Trophoblast cell (in vitro differentiated cells and primary cell): ENCODE measurements around the gene CENPA.
A peak's percentile ranks its signal among the peaks of the same experiment; 100 is the strongest.
"Not testable (repeated sequence)": the region's sequence is repeated elsewhere in the genome, so short reads cannot be mapped to it uniquely, and the experiment has no call there.

ENCODE experiments used
- DNase-seq, 2 donors: peaks; one replicate each; pipeline ENCODE4 v3.0.0-alpha.2; 2016
- H2AFZ ChIP-seq: 2 replicates; pipeline ENCODE4 v1.6.1; 2013; ENCODE audit warnings: low read length, moderate library complexity, mild to moderate bottlenecking; ENCODE audit not compliant: insufficient read depth, poor library complexity
- H2AK5ac ChIP-seq: 2 replicates; pipeline ENCODE4 v1.6.1; 2013; ENCODE audit warnings: mild to moderate bottlenecking, low read length
- H2BK120ac ChIP-seq: 2 replicates; pipeline ENCODE4 v1.6.1; 2013; ENCODE audit warnings: low read length, mild to moderate bottlenecking, moderate library complexity; ENCODE audit not compliant: insufficient read depth, poor library complexity
- H2BK12ac ChIP-seq: 2 replicates; pipeline ENCODE4 v1.6.1; 2013; ENCODE audit warnings: mild to moderate bottlenecking, low read length, moderate library complexity
- H2BK5ac ChIP-seq: 2 replicates; pipeline ENCODE4 v1.6.1; 2013; ENCODE audit warnings: low read length, low read depth, moderate library complexity, mild to moderate bottlenecking; ENCODE audit not compliant: poor library complexity
- H3K14ac ChIP-seq: 2 replicates; pipeline ENCODE4 v1.6.1; 2013; ENCODE audit warnings: mild to moderate bottlenecking, low read length
- H3K18ac ChIP-seq: 2 replicates; pipeline ENCODE4 v1.6.1; 2013; ENCODE audit warnings: mild to moderate bottlenecking, low read length
- H3K23ac ChIP-seq: 2 replicates; pipeline ENCODE4 v1.6.1; 2013; ENCODE audit warnings: low read length
- H3K27ac ChIP-seq: 2 replicates; pipeline ENCODE4 v1.5.1; 2013; ENCODE audit warnings: low read depth, mild to moderate bottlenecking, inconsistent platforms, low read length, moderate library complexity
- H3K27me3 ChIP-seq: 2 replicates; pipeline ENCODE4 v1.6.1; 2013; ENCODE audit warnings: inconsistent platforms, mild to moderate bottlenecking, low read length, moderate library complexity; ENCODE audit not compliant: insufficient read depth
- H3K36me3 ChIP-seq, 2 experiments: 1 replicate in 1 of 2; 2 replicates in 1 of 2; pipeline ENCODE4 v1.6.1; 2013; ENCODE audit warnings: low read length in 2 of 2, mild to moderate bottlenecking in 2 of 2, moderate library complexity in 1 of 2; ENCODE audit not compliant: insufficient read depth in 2 of 2, control insufficient read depth in 1 of 2
- H3K4ac ChIP-seq: 2 replicates; pipeline ENCODE4 v1.6.1; 2013; ENCODE audit warnings: low read depth, mild to moderate bottlenecking, low read length, moderate library complexity
- H3K4me1 ChIP-seq, 2 experiments: 1 replicate in 1 of 2; 2 replicates in 1 of 2; pipeline ENCODE4 v1.6.1; 2013; ENCODE audit warnings: low read length in 2 of 2, mild to moderate bottlenecking in 2 of 2, moderate library complexity in 1 of 2; ENCODE audit not compliant: insufficient read depth in 2 of 2, control insufficient read depth in 1 of 2
- H3K4me2 ChIP-seq: 2 replicates; pipeline ENCODE4 v1.6.1; 2013; ENCODE audit warnings: inconsistent platforms, mild to moderate bottlenecking, low read length, moderate library complexity
- H3K4me3 ChIP-seq: 2 replicates; pipeline ENCODE4 v1.5.1; 2013; ENCODE audit warnings: mild to moderate bottlenecking, low read depth, low read length, inconsistent platforms
- H3K79me1 ChIP-seq: one replicate; pipeline ENCODE4 v1.6.1; 2013; ENCODE audit warnings: low read length
- H3K79me2 ChIP-seq: 2 replicates; pipeline ENCODE4 v1.6.1; 2013; ENCODE audit warnings: low read length, mild to moderate bottlenecking; ENCODE audit not compliant: control insufficient read depth, insufficient read depth, poor library complexity
- H3K9ac ChIP-seq: 2 replicates; pipeline ENCODE4 v1.6.1; 2013; ENCODE audit warnings: mild to moderate bottlenecking, low read length
- H3K9me3 ChIP-seq: 2 replicates; pipeline ENCODE4 v1.6.1; 2013; ENCODE audit warnings: low read depth, mild to moderate bottlenecking, control low read depth, inconsistent platforms, low read length; ENCODE audit not compliant: insufficient read depth
- H4K12ac ChIP-seq: 2 replicates; pipeline ENCODE4 v1.6.1; 2013; ENCODE audit warnings: low read depth, mild to moderate bottlenecking, low read length, moderate library complexity
- H4K8ac ChIP-seq: 2 replicates; pipeline ENCODE4 v1.6.1; 2013; ENCODE audit warnings: low read depth, mild to moderate bottlenecking, low read length, moderate library complexity
- H4K91ac ChIP-seq: one replicate; pipeline ENCODE4 v1.6.1; 2013; ENCODE audit warnings: low read depth, mild to moderate bottlenecking, low read length, moderate library complexity
- WGBS: extraction: QIAGEN DNeasy Blood & Tissue Kit; methylation state at CpG from one replicate; pipeline ENCODE4 v1.1.7; 2013; ENCODE audit warnings: missing lambda C conversion rate; ENCODE audit not compliant: insufficient read length, insufficient coverage; ENCODE audit errors: extremely low coverage; 5-methylcytosine and 5-hydroxymethylcytosine counted together

The CENPA gene

GRCh38 chr2:26760991-26761390 is 24.9 kb upstream of the CENPA start:
- not testable (repeated sequence) for H3K14ac ChIP-seq, H3K36me3 ChIP-seq, H2AK5ac ChIP-seq, H3K27ac ChIP-seq, H4K12ac ChIP-seq, H3K4me2 ChIP-seq, H3K9ac ChIP-seq, H3K4ac ChIP-seq, H4K8ac ChIP-seq, H2BK5ac ChIP-seq, H2AFZ ChIP-seq, H3K18ac ChIP-seq, H3K4me3 ChIP-seq, H2BK12ac ChIP-seq, H3K27me3 ChIP-seq, H3K23ac ChIP-seq, H3K9me3 ChIP-seq, H2BK120ac ChIP-seq, H4K91ac ChIP-seq
- peak in 1 of 2 donors; percentile 45 for DNase-seq
- WGBS = no CpG with 5 or more reads among the region's 10 CpGs
- H3K4me1 ChIP-seq = peaks cover 17 to 25% of the 10 kb centered on the region in 2 experiments
- peaks cover 14% of the 10 kb centered on the region for H3K79me2 ChIP-seq
- peaks cover 15% of the 10 kb centered on the region for H3K79me1 ChIP-seq

- no peak overlapping the region for H4K91ac ChIP-seq
- H3K4me3 ChIP-seq = no peak overlapping the region
- DNase-seq = no peak
- WGBS = no CpG with 5 or more reads among the region's 10 CpGs
- no peak overlapping the region for H3K18ac ChIP-seq
- no peak overlapping the region for H2BK120ac ChIP-seq
- H3K27me3 ChIP-seq = no peaks in the 10 kb centered on the region
- no peak overlapping the region for H2AK5ac ChIP-seq
- H4K12ac ChIP-seq = no peak overlapping the region
- H3K9me3 ChIP-seq = no peaks in the 10 kb centered on the region
- no peak overlapping the region for H3K23ac ChIP-seq
- H3K4me2 ChIP-seq = no peak overlapping the region
- H3K79me2 ChIP-seq = peaks cover 14% of the 10 kb centered on the region
- H3K36me3 ChIP-seq = peaks cover 0 to 2% of the 10 kb centered on the region in 2 experiments
- H3K14ac ChIP-seq = no peak overlapping the region
- peaks cover 17 to 28% of the 10 kb centered on the region in 2 experiments for H3K4me1 ChIP-seq
- H3K9ac ChIP-seq = no peak overlapping the region
- H4K8ac ChIP-seq = no peak overlapping the region
- no peak overlapping the region for H2BK12ac ChIP-seq
- no peak overlapping the region for H3K27ac ChIP-seq
- H2AFZ ChIP-seq = no peak overlapping the region
- no peak overlapping the region for H2BK5ac ChIP-seq
- H3K79me1 ChIP-seq = peaks cover 15% of the 10 kb centered on the region
- H3K4ac ChIP-seq = no peak overlapping the region
Observed at GRCh38 chr2:26763019-26763418, 22.8 kb upstream of the CENPA start.

GRCh38 chr2:26764078-26764887 is 21.6 kb upstream of the CENPA start, which contains the start of gene SLC35F6:
SLC35F6 (plus strand) TSS chr2:26764284; CDS start chr2:26764350, 66 bp downstream.
- DNase-seq = peak; percentile 80 to 86
- peak within 1 kb of the TSS; percentile 73 for H3K4me2 ChIP-seq
- H3K36me3 ChIP-seq = peaks cover 0 to 2% of the 10 kb centered on the region in 2 experiments
- peaks cover 10% of the 10 kb centered on the region for H3K79me2 ChIP-seq
- peak within 1 kb of the TSS; percentile 21 for H2AK5ac ChIP-seq
- H2AFZ ChIP-seq = peak within 1 kb of the TSS; percentile 80
- H3K9ac ChIP-seq = peak within 1 kb of the TSS; percentile 91
- H3K27me3 ChIP-seq = no peaks in the 10 kb centered on the region
- H3K27ac ChIP-seq = no peak within 1 kb of the TSS
- peak within 1 kb of the TSS; percentile 80 for H4K8ac ChIP-seq
- no peak within 1 kb of the TSS for H2BK12ac ChIP-seq
- H3K23ac ChIP-seq = no peak within 1 kb of the TSS
- H2BK5ac ChIP-seq = peak within 1 kb of the TSS; percentile 65
- H3K9me3 ChIP-seq = no peaks in the 10 kb centered on the region
- peaks cover 16 to 25% of the 10 kb centered on the region in 2 experiments for H3K4me1 ChIP-seq
- peak within 1 kb of the TSS; percentile 69 for H2BK120ac ChIP-seq
- H3K4ac ChIP-seq = peak within 1 kb of the TSS; percentile 67
- H4K12ac ChIP-seq = peak within 1 kb of the TSS; percentile 57
- no CpG with 5 or more reads among the region's 68 CpGs for WGBS
- peaks cover 6% of the 10 kb centered on the region for H3K79me1 ChIP-seq
- peak within 1 kb of the TSS; percentile 85 for H3K14ac ChIP-seq
- H3K4me3 ChIP-seq = peak within 1 kb of the TSS; percentile 89
- peak within 1 kb of the TSS; percentile 76 for H4K91ac ChIP-seq
- peak within 1 kb of the TSS; percentile 71 for H3K18ac ChIP-seq

GRCh38 chr2:26764906-26765305 is 20.9 kb upstream of the CENPA start:
- H3K18ac ChIP-seq = no peak overlapping the region
- peaks cover 10% of the 10 kb centered on the region for H3K79me2 ChIP-seq
- peak overlapping the region; percentile 21 for H2AK5ac ChIP-seq
- H3K4me3 ChIP-seq = peak overlapping the region; percentile 89
- DNase-seq = no peak
- peaks cover 6% of the 10 kb centered on the region for H3K79me1 ChIP-seq
- H3K9ac ChIP-seq = peak overlapping the region; percentile 91
- H3K4me2 ChIP-seq = peak overlapping the region; percentile 73
- no peak overlapping the region for H2BK12ac ChIP-seq
- peaks cover 0 to 2% of the 10 kb centered on the region in 2 experiments for H3K36me3 ChIP-seq
- peaks cover 18 to 29% of the 10 kb centered on the region in 2 experiments for H3K4me1 ChIP-seq
- no peaks in the 10 kb centered on the region for H3K27me3 ChIP-seq
- H2BK120ac ChIP-seq = no peak overlapping the region
- peak overlapping the region; percentile 67 for H3K4ac ChIP-seq
- H3K23ac ChIP-seq = no peak overlapping the region
- no CpG with 5 or more reads among the region's 3 CpGs for WGBS
- H4K8ac ChIP-seq = peak overlapping the region; percentile 80
- H4K91ac ChIP-seq = peak overlapping the region; percentile 76
- no peak overlapping the region for H4K12ac ChIP-seq
- H2AFZ ChIP-seq = no peak overlapping the region
- peak overlapping the region; percentile 85 for H3K14ac ChIP-seq
- no peaks in the 10 kb centered on the region for H3K9me3 ChIP-seq
- no peak overlapping the region for H2BK5ac ChIP-seq
- H3K27ac ChIP-seq = no peak overlapping the region
